GM21619 (cell line): Measurements from ENCODE around the gene ZDHHC13.
"Not testable (repeated sequence)": the region's sequence is repeated elsewhere in the genome, so short reads cannot be mapped to it uniquely, and the experiment has no call there.

Experiments used
- ATAC-seq: cut with Tn5 transposase; IDR thresholded peaks from one replicate; pipeline ENCODE4 v1.9.1; 2021; ENCODE audit not compliant: unreplicated experiment

ZDHHC13 gene

GRCh38 chr11:19100885-19101284, 16.1 kb upstream of the ZDHHC13 start:
- no peak for ATAC-seq

DNA sequence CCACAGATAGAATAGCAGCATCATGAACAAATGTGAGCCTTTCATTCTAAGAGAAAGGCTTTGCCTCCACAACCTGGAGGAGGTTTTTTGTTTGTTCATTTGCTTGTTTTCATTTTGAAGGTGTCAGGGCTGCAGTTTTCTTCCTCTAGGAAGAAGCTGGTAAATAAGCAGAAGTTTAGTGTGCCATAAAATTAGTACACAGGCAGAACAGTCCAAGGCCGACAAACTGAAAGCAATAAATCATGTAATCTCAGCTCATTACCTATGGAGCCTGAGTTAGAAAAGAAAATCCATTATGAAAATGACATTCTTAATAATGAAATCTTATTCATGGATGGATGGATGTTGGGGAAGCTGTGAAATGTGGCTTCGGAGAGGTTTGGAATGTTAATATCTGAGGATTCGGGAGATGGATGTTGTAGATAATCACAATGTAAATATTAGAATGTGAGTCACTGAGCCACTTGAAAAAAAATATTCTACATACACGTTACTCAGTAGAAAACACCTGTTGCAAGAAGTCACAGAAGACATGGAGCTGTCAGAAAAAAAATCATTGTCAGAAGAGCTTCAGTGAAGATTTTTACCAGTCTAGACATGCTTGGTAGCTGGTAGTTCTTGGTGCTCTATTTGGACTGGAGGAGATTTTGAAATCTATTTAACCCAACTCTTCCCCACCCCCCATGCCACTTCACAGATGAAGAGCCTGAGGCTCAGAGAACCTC, 15.0 kb upstream of the ZDHHC13 start:
- no peak for ATAC-seq

- ATAC-seq, result no peak
Measured at GRCh38 chr11:19102521-19102900, 14.5 kb upstream of the ZDHHC13 start.

- ATAC-seq, result no peak
Measured at GRCh38 chr11:19105011-19105410, 12.0 kb upstream of the ZDHHC13 start.

DNA sequence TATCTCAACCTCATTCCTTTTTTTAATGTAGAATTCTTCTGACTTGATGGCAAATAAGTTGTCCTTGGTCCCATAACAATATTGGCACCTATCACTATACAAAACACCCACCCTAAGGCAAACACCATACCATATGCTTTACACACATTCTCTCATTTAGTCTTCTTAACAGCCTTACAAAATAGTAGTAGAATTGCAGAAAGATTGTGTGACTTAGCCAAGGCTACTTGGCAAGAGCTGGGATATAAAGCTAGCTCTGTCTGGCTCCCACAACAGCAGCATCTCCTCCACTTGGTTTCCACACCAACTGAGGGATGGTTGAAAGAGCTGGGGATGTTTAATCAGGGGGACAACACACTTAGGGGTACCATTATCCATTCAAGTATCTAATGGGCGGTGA, 9.8 kb upstream of the ZDHHC13 start:
- no peak for ATAC-seq

DNA sequence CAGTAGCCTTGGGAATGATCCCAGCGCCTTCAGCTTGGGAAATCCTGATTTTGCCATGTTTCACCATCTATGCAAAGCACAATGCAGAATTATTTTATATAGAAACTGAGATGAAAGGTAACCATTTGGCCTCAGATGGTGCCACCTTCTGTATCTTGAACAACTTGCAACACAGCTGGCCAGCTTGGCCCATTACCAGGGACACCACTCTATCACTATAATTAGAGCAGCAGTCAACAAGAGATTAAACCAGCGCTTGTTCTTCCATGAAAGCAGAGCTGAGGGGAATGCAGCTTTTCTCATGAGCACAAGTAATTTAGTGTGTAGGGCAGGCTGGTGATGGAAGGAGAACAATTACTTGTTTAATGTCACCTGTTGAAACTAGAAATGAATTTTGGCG, 6.7 kb upstream of the ZDHHC13 start:
- ATAC-seq, result no peak

DNA sequence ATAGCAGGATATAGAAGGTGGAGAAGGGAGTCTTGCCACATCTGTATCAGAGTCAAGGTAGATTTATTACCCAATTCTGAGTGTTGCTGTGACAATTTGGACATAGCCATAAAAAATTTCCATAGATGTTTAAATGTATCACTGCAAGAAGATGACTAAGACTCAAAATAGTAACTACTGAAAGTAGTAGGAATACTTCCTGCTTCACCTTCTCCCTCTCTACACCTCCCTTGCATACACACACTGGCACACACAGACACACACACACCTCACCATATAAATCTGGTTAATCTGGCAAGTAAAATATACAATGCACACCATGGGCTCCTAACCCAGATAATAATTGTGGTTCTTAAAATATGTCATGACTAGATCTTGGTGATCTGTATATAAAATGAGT, 5.2 kb upstream of the ZDHHC13 start:
- no peak for ATAC-seq

GRCh38 chr11:19116276-19116970, 545 bp upstream of the ZDHHC13 start:
- no peak for ATAC-seq

DNA sequence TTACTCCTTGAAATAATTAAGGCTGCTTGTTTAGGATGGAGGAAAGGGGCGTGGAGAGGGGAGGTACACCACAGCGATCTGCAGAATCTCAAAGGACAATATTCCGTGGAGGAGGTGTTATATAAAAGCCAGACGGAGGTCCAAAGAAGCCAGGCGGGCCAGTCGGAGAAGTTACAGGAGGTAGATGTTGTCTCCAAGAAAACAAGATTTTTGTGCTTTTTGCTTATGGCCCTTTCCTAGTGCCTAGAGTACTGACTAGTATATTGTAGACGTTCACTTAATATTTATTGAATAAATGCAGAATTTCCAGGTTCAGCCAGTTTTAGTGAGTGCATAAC, 761 bp downstream of the ZDHHC13 start:
- ATAC-seq, result no peak

DNA sequence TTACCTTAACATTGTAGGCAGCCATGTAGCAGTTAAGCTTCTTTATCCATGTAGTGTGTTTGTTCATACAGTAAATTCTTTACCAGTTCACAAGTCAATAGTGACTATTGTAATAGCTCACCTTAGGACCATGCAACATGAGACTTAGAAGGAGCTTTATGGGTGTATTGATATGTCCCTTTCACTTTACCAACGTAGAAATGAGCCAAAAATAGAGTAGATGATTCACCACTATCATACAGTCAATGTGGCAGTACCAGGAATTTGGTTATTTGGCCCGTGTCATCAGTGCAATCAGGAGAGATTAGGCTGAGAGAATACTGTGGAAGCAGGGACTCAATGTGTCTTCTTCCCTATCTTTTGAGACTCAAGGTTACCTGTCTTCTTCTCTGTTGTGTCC, 4.7 kb downstream of the ZDHHC13 start:
- no peak for ATAC-seq

DNA sequence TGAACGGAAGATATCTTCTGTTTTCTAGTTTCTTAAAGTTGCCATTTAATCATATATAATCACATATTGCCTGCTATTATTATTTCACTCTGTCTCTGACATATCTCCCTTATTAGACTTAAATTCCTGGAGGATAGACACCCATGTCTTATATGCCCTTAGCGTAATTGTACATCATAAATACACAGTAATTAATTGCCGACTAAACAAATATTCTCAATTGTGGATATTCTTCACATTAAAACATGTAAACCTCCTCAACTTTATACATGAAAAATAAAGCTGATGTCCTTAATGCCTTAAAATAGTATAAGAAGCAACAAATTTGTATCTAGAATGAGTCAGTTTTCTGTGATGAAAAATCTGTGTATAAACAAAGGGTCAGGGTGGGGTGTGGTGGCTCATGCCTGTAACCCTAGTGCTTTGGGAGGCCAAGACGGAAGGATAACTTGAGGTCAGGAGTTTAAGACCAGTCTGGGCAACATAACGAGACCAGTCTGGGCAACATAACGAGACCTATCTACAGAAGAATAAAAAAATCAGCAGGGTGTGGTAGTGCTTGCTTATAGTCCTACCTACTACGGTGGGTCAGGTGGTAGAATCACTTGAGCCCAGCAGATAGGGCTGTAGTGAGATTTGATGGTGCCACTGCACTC, 6.1 kb downstream of the ZDHHC13 start:
- ATAC-seq, result no peak

- ATAC-seq, result not testable (repeated sequence)
Measured at GRCh38 chr11:19126562-19127325, 9.8 kb downstream of the ZDHHC13 start.

DNA sequence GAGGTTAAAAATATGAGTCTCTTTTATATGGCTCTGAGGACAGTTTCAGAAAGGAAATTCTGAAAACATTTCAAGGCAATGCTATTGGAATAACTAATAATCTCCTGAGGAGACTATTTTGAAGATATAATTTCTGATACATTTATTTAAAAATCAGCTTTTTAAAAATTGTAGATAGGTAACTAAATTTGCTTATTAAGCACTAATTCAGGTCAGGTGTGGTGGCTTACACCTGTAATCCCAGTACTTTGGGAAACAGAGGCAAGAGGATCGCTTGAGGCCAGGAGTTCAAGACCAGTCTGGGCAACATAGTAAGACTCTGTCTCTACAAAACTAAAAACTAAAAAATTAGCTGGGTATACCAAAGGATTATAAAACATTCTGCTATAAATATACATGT, 17.0 kb downstream of the ZDHHC13 start:
- ATAC-seq, result no peak

- ATAC-seq, result not testable (repeated sequence)
Measured at GRCh38 chr11:19136884-19137283, 19.9 kb downstream of the ZDHHC13 start.

- ATAC-seq, result no peak
Measured at GRCh38 chr11:19145319-19145718, 28.4 kb downstream of the ZDHHC13 start.

GRCh38 chr11:19156892-19157291, 39.9 kb downstream of the ZDHHC13 start:
- no peak for ATAC-seq

DNA sequence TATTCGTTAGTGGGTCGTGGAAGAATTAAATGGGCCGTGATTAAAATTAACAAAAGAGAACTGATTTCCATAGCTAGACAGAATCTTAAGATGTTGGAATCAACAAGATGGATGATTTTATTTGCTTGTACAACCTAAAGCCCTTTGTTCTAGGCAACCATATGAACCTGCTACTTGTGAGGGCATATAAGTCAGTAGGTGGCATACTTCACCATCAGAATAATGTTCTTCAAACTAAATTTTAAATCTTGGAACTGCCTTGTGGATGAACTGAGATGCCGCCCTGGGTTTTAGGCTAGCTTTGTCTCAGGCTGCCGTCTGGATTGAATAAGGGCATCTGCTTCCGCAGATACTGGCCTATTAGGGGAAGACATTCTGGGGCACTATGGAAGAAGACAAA, 43.9 kb downstream of the ZDHHC13 start:
- ATAC-seq, result no peak

GRCh38 chr11:19161651-19162050, 44.7 kb downstream of the ZDHHC13 start:
- no peak for ATAC-seq

- ATAC-seq, result no peak
Measured at GRCh38 chr11:19162951-19163505, 46.1 kb downstream of the ZDHHC13 start.

DNA sequence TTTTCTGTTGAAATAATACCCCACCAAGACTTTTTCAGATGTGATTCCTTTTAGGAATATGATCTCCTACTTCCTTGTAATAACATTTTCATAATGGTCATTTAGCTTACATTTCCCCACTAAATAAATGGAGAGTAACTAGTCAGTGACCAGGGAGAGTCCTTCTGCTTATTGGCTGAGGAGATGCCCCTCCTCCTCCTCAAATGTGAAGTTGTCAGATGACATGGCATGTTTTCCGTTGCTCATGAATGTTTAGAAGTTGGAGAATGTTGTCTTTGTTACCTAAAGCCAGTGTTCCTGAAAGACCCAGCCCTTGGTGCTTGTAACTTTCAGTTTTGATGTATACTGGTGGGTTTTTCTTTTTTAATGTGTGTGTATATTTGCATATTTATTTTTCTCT, 46.6 kb downstream of the ZDHHC13 start:
- ATAC-seq, result no peak

DNA sequence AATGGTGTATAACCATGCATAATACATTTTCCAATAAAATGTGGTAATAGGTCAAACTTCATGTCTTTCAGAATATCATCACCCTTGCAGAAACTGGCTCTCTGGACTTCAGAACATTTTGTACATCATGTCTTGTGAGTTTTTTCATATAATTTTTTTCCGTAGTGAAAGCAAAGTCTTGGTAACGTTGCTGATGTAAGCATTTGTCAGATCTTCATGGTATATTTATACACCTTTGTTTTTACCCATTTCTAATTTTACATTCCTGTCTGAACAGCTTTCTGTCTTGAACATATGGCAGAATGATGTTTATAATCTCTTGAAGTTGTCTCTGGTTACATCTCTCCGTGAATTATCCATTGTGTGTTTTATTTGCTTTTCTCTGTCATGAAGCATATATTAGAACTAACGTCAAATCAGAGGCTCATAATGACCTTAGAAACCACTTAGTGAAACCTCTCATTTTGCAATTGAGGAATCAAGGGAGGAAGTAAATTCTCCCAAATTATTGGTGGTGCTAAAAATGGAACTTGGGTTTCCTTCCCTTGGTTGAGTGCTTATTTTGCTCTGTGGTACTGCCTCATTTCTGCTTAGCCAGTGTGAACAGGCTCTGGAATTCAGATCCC, 47.4 kb downstream of the ZDHHC13 start:
- no peak for ATAC-seq
